ENCODE results near the gene SEC22C.

GRCh38 chr3:42612217-42612616 lies 30.4 kb upstream of the SEC22C start:
- no peak for TF ChIP-seq CTCF (conservative IDR thresholded peaks at IDR 0.05 in 1 of 2, IDR thresholded peaks at IDR 0.05 in 1 of 2; ENCODE audit: low read depth in 1 of 2, low read length in 2 of 2)
- TF ChIP-seq EZH2 (IDR thresholded peaks at IDR 0.05; ENCODE audit: low read length, missing control alignments) = no peak
